HFFc6 (cell line): ENCODE results near the gene TMEM273. TPM values are rescaled to one million over a fixed set of nuclear protein-coding genes. Genes with fewer than 3 reads are reported as not detected.

ENCODE experiments used
- DNase-seq: peaks from one replicate; pipeline ENCODE4 v3.0.0-alpha.2; 2018
- H3K27ac Mint-ChIP-seq: 2 replicates; pipeline ENCODE4 v1.8.0; 2020; ENCODE audit warnings: mild to moderate bottlenecking, mixed read lengths
- H3K27me3 Mint-ChIP-seq: 2 replicates; pipeline ENCODE4 v1.8.0; 2021; ENCODE audit warnings: mild to moderate bottlenecking, moderate library complexity, mixed read lengths; ENCODE audit not compliant: insufficient read depth
- H3K36me3 Mint-ChIP-seq: 2 replicates; pipeline ENCODE4 v1.8.0; 2021; ENCODE audit warnings: low read depth, mixed read lengths
- H3K4me1 Mint-ChIP-seq: 2 replicates; pipeline ENCODE4 v1.8.0; 2020; ENCODE audit warnings: low read depth, mixed read lengths
- H3K4me3 Mint-ChIP-seq: 2 replicates; pipeline ENCODE4 v1.8.0; 2020; ENCODE audit warnings: mild to moderate bottlenecking, moderate library complexity, mixed read lengths
- H3K9me3 Mint-ChIP-seq: 2 replicates; pipeline ENCODE4 v1.8.0; 2020; ENCODE audit warnings: mild to moderate bottlenecking, mixed read lengths
- total RNA-seq, 6 experiments: library from RNA; stranded (reverse); fragmentation: NEBNext Ultra II Directional; extraction: Animal tissue kit (Norgen Biotek cat#: 25700); gene quantifications; 2 replicates in 1 of 6; 3 replicates in 5 of 6; pipeline ENCODE4 v1.2.3, GENCODE V29; 2021
- TF ChIP-seq, protein P1 (sequence below): fragments of 200-600 bp; sonication (generic); IDR thresholded peaks from 2 replicates; pipeline ENCODE4 v1.5.0; 2021; ENCODE audit warnings: antibody characterized with exemption, mild to moderate bottlenecking

TMEM273 gene
- total RNA-seq, 6 experiments from 2014 or later = not detected

DNA sequence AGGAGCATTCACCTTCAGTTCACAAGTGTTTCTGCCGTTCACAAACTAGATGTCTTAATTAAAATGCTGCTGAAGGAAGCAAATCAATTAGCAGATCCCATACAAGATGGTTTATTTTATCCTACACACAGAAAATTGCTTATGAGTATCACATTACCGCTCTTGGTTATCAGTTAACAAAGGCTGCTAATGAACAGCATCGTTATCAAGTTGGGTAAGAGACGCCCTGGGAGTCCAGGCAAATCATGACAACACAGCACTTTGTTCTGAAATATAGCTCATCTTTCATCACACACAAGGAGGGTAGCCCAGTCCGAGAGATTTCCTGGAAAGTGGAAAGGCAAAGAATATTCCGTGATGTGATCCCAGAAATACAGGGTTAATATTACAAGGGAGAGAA is 33.5 kb downstream of the TMEM273 start:
- H3K4me3 Mint-ChIP-seq = no peak overlapping the region
- H3K27ac Mint-ChIP-seq = no peak overlapping the region
- peaks cover 12% of the 10 kb centered on the region for H3K27me3 Mint-ChIP-seq
- no peaks in the 10 kb centered on the region for H3K36me3 Mint-ChIP-seq
- DNase-seq = no peak
- TF ChIP-seq, protein P1, sequence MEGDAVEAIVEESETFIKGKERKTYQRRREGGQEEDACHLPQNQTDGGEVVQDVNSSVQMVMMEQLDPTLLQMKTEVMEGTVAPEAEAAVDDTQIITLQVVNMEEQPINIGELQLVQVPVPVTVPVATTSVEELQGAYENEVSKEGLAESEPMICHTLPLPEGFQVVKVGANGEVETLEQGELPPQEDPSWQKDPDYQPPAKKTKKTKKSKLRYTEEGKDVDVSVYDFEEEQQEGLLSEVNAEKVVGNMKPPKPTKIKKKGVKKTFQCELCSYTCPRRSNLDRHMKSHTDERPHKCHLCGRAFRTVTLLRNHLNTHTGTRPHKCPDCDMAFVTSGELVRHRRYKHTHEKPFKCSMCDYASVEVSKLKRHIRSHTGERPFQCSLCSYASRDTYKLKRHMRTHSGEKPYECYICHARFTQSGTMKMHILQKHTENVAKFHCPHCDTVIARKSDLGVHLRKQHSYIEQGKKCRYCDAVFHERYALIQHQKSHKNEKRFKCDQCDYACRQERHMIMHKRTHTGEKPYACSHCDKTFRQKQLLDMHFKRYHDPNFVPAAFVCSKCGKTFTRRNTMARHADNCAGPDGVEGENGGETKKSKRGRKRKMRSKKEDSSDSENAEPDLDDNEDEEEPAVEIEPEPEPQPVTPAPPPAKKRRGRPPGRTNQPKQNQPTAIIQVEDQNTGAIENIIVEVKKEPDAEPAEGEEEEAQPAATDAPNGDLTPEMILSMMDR = no peak
- H3K4me1 Mint-ChIP-seq = peaks cover 17% of the 10 kb centered on the region
- H3K9me3 Mint-ChIP-seq = no peaks in the 10 kb centered on the region

DNA sequence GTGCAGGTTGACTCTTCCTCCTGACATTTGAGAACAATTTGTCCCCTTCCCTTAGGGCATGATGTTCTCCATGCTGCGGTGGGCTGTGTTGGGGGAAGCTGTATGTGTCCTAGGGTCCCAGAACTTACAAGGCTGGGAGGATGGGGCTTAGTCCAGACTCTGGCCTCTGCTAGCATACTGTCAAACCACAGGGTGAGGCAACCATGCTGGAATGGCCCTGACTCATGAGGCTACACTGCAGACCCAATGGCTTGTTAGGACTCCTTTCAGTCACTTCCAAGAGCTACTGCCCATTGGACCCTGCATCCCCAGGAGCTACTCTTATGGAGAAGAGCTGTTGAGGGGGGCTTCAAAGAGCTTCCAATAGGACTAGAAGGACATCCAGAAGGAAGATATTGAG is 34.2 kb downstream of the TMEM273 start:
- Mint-ChIP-seq H3K27ac (no peak overlapping the region), H3K9me3 (no peaks in the 10 kb centered on the region), H3K27me3 (peaks cover 18% of the 10 kb centered on the region), H3K4me1 (peaks cover 17% of the 10 kb centered on the region), H3K4me3 (no peak overlapping the region), H3K36me3 (no peaks in the 10 kb centered on the region)
- TF ChIP-seq, protein P1 = no peak
- peak; percentile 47 for DNase-seq

DNA sequence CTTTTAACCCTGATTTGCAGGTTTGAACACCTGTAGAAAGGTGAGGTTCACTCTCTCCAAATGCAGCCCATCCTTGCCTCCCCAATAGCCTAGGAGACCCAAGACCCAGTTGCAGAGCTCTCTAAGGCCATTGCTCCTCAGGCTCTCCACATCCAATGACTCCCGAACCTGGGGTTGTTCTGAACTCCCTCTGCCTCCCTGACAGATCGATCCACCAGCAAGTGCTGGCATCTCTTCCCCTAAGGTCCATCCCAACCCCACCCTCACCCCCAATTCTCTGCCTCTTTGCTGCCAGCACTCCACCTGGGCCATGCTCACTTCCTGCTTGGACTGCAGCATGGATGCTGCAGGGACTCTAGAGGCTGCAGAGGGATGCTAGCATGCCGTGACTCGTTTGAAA is 35.1 kb downstream of the TMEM273 start:
- peaks cover 4% of the 10 kb centered on the region for H3K36me3 Mint-ChIP-seq
- no peak for DNase-seq
- no peak overlapping the region for H3K4me3 Mint-ChIP-seq
- TF ChIP-seq, protein P1 = no peak
- H3K27me3 Mint-ChIP-seq = peaks cover 20% of the 10 kb centered on the region
- H3K27ac Mint-ChIP-seq = no peak overlapping the region
- H3K9me3 Mint-ChIP-seq = peaks cover 5% of the 10 kb centered on the region
- H3K4me1 Mint-ChIP-seq = peaks cover 17% of the 10 kb centered on the region

DNA sequence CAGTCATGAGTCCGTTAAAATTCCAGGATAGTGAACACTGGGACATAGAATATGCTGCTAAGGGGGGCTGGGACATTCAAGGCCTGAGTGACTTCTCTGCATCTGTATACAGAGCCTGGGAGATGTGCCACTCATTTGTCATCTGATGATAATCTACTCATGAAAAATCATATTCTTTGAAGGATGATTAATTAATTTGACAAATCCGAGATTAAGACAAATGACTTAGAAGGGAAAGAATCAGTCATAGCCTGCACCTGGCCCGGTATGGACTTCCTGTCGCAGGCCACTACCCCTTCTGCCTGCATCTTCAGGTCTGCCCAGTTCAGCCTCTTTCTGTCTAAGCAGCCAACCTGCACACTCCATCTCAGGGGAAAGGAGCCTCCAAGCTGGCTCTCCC is 35.5 kb downstream of the TMEM273 start:
- TF ChIP-seq, protein P1 = no peak
- Mint-ChIP-seq H3K4me1 (peaks cover 17% of the 10 kb centered on the region), H3K27me3 (peaks cover 18% of the 10 kb centered on the region), H3K9me3 (peaks cover 10% of the 10 kb centered on the region), H3K4me3 (no peak overlapping the region), H3K36me3 (peaks cover 5% of the 10 kb centered on the region), H3K27ac (no peak overlapping the region)
- no peak for DNase-seq

- no peak overlapping the region for H3K27ac Mint-ChIP-seq
- peaks cover 11% of the 10 kb centered on the region for H3K9me3 Mint-ChIP-seq
- peaks cover 16% of the 10 kb centered on the region for H3K27me3 Mint-ChIP-seq
- H3K4me1 Mint-ChIP-seq = peaks cover 17% of the 10 kb centered on the region
- H3K36me3 Mint-ChIP-seq = peaks cover 5% of the 10 kb centered on the region
- no peak for DNase-seq
- no peak overlapping the region for H3K4me3 Mint-ChIP-seq
- TF ChIP-seq, protein P1 = no peak
Measured at GRCh38 chr10:49152037-49152436, 36.2 kb downstream of the TMEM273 start.

GRCh38 chr10:49151481-49151880 is 36.7 kb downstream of the TMEM273 start:
- Mint-ChIP-seq H3K4me3 (no peak overlapping the region), H3K27me3 (peaks cover 16% of the 10 kb centered on the region), H3K36me3 (peaks cover 5% of the 10 kb centered on the region), H3K27ac (no peak overlapping the region), H3K9me3 (peaks cover 11% of the 10 kb centered on the region), H3K4me1 (peaks cover 17% of the 10 kb centered on the region)
- TF ChIP-seq, protein P1 = no peak
- DNase-seq = no peak
